Measurements from ENCODE around the gene RHBDL1.
A peak's percentile ranks its signal among the peaks of the same experiment; 100 is the strongest.

RHBDL1 gene

DNA sequence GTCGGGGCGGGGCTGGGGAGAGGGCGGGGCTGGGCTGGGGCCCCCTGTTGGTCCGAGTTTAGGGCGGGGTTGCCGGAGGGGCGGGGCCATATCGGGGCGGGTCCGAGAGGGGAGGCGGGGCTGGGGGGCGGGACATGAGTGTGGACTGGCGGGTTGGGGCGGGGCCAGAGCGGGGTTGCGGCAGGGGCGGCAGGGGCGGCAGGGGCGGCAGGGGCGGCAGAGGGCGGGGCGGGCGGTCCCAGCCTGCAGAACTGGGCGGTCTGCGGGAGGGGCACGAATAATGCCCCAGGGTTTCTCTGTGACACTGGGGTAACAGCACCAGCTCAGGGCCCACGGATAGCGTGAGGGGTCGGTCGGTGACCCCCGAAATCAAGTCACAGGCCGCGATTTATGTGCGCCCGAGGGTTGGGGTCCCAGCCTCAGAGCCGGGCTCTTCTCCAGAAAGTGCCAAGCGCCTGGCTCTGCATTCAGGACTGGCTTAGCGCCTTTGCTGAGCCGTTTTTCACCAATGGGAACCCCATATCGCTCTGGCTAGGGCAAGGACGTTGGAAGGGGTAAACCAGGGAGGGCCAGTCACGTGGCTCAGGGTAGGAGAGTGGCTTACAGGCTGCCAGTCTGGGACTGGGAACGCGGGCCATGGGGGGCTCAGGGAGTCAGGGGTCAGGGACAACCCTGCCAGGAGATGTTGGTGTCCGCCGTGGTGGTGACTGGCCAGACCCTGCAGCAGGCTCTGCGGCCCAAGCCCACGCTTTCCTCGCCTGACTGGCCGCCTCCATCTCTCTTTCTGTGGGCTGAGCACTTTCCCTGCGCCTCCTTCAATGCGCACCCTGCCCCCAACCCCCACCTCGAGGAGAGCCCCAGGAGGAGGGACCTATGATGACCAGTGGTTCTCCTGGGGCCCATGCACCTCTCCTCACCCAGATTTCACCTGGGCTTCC is 38.1 kb upstream of the RHBDL1 start:
- DNase-seq = no peak

DNA sequence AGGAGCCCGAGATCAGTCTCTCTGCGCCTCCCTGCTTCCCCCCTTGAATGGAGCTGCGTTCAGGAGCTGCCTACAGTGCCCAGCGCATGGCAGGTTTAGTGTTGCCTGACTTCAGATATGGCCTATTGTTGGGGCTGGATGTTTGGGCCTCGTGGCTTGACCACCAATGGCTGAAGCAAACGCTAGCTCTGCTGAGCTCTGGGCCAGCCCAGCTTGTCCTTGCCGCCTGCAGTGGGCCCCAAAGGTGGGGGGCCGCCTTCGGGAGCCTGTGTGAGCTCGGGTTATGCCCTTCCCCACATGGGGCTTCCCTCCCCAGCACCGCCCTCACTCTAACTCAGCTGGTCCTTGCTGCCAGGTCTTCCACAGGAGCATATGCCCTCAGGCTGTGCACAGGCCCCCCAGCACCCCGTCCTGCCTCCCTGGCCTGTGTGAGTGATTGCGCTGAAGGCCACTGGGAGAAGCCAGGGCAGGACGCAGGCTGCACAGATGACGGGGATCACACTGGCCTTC is 37.4 kb upstream of the RHBDL1 start:
- no peak for DNase-seq

DNA sequence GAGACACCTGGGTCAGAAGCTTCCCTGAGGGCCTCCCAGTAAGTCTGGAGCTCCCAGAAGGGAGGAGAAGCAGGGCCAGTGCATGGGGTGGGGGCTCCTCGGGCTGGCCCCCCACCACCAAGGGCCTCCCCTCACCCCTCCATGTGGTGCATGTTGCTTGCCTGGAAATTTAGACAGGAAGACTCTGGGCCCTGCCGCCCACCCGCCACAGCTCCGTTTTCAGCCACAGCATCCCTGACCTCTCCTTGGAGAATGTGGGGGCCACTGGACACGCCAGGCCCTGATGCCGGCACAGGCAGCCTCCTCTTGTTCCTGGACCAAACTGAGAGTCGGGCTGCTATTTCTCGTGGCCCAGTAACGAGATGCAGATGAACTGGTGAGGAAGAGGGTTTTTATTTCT is 36.6 kb upstream of the RHBDL1 start:
- no peak for DNase-seq

DNA sequence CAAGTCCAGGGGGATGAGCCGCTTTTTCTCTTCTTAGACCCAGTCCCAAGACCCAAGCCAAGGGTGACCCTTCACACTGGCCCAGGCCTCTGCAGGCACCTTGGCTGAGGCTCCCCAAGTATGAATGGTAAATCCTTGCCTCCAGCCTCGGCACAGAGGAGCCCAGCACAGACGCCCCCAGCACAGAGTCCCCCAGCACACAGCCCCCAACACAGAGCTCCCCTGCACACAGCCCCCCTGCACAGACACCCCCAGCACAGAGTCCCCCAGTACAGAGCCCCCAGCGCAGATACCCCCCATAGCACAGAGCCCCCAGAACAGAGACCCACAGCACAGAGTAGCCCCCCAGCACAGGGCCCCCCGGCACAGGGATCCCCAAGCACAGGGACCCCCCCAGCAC is 34.9 kb upstream of the RHBDL1 start:
- no peak for DNase-seq

DNA sequence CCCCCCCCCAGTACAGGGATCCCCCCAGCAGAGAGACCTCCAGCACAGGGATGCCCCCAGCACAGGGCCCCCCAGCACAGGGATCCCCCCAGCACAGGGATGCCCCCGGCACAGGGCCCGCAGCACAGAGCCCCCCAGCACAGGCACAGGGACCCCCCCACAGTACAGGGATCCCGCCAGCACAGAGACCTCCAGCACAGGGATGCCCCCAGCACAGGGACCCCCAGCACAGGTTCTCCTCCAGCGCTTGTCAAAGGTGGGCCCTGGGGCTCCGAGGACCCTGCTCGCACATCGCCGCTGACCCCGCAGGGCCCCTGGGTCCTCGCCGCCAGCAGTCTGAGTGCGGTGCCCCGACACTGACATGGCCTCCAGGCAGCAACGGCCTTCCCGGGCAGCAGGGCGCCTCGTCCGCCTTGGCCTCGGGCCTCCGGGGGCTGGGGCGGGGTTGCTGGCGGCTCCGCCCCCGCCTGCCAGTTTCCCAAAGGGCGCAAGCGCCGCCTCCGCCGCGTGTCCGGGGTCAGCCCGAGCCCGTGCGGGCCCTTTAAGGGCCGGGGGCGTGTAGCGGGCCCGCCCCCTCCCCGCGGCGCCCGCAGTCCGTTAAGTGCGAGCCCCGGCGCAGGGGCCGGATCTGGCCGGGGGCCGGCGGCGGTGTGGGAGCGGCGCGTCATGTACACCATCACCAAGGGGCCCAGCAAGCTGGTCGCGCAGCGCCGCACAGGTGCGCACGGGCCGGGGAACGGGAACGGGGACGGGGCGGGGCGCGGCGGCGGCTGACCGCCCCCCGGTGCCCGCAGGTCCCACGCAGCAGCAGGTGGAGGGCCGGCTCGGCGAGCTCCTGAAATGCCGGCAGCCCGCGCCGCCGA is 33.9 kb upstream of the RHBDL1 start, which contains the start of gene MCRIP2:
MCRIP2 (plus strand) TSS at position 503 of the 863 bp plus-strand sequence; CDS start at position 667, 164 bp downstream.
- no peak for DNase-seq

DNA sequence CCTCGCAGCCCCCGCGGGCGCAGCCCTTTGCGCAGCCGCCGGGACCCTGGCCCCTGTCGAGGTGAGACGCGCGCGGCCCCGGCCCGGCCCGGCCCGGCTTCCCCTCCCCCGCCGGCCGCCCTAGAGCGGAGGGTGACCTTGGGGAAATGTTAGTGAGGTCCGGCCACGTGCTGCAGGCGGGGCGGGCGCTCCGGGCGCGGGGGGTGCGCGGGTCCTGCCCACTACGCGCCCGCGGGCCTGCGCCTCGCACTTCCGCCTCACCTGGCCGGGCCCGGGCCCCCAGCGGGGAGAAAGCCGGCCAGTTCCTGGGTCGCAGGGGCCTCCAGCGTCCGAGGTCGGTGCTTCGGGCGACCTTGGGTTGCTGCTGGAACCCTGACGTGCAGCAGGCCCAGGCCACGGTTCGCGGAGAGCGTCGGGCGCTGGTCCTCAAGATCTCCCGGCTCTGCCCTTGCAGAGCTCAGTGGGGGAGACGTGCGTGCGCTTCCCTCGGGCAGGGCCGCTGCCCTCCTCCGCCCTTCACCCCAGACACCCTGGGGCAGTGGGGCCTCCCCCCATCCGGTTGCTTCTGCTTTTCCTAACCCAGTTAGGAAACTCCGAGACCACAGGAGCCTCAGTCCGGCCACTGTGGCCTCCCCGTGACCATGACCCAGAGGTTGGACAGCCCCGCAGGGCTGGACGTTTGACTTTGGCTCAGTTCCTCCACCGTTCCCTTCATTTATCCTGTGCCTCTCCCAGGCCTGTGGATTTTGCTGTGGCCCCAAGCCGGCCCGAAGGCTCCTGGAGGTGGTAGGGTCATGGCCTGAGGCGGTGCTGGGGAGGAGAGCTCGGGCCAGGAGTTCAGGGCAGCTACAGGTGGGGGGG is 33.1 kb upstream of the RHBDL1 start:
- no peak for DNase-seq

DNA sequence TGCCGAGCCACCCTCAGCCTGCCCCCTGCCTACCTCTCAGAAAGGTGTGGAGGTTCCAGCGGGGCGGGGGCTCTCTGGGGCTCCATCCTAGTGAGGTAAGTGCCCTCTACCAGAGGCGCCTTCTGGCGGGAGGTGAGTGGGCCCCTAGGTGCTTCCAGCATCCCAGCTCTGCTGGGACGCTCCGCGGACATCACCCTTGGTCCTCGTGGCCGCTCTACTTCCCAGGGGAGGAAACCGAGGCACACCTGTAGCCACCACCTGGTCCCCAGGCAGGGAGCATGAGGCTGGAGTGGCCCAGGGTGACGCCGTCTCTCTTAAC is 32.5 kb upstream of the RHBDL1 start:
- no peak for DNase-seq

DNA sequence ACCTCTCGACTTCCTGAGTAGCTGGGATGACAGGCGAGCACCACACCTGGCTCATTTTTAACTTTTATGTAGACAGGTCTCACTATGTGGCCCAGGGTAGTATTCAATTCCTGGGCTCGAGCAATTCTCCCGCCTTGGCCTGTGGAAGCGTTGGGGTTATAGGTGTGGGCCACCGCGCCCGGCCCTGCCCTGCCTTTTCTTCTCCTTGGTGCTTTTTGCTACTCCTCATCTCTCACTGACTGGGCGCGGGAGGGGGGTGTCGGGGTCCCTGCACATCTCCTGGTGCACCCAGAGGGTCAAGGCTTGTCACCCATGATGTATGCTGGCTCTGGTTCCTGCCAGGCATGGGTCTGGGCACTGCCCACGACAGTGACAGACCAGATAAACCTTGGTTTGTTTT is 30.9 kb upstream of the RHBDL1 start:
- DNase-seq = no peak

DNA sequence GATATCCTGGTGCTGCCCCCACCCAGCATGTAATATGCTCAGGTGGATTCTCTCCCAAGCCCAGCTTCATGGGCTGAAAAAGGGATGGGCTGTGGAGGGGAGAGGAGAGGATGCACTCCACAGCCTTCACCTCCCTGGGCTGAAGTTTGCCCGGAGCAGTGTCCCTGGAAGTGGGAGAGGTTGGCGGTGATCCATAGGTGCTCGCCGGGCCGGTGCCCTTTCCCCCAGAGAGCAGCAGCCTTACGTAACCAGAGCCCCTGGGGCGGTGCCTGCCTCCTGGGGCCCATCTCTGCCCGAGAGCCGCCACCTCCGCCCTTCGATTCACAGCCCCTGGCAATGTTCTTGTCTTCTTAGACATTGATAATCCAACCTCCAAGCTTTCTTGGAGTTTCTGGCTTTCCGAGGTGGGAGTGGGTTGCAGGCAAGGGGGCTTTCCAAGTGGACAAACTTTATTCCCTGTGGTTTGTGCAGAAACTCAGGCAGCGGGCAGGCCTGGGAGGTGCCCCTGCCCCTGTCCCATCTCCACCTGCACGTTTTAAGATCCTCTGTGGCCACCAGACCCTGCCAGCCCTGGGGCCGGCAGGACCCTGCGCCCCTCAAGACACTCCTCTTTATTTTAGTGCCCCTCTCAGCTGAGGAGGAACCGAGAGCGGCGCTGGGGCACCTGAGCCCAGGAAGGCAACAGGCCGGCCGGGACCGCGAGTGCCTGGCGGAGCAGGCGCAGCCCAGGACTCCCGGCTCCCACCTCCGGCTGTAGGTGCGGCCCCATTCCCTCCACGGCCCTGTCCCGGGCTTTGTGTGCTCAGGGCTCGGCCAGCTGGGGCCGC is 29.4 kb upstream of the RHBDL1 start:
- no peak for DNase-seq

DNA sequence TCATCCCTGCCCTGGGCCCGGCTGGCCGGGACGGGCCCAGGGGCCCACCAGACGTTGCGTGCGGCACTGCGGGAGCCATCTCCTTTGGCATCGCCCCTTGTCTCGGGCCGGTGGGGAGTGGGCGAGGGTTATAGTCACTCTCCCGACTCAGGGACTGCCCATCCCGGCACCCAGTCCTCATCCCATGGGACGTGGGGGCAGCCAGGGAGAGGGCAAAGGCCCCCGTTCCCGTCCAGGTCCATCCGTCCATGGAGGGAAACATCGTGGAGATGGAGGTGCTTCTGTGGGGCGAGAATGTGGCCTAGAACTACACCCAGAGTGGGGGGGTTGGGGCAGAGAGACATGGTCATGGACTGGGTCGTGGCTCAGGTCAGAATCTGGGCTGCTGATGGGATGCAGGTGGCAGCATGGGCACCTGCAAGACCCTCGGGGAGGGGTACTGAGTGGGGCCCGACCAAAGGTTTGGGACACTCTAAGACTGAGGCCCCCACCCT is 28.7 kb upstream of the RHBDL1 start:
- no peak for DNase-seq

DNA sequence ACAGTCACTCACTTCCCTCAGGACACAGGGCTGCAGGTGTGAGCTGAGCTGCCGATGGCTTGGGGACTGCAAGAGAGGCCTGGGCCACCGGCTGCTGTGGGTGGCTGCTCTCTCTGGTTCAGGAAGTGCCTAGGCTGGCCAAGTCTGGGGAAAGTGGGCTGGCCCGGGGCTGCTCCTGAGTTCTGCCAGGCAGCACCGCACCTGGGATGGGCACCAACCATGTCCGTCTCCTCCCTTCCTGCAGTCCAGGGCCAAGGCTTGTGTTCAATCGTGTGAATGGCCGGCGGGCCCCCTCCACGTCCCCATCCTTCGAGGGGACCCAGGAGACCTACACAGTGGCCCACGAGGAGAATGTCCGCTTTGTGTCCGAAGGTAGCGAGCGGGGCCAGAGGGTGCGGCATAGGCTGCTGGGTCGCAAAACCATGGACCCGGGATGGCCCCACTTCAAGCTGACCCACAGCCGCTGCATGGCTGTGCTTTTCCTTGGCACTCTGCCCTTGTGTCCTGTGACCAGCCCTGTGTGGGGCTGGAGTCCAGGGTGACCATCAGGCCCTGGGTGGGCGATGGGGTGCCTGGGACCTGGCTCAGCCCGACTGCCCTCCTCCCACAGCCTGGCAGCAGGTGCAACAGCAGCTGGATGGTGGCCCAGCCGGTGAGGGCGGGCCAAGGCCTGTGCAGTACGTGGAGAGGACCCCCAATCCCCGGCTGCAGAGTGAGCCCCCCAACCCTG is 28.1 kb upstream of the RHBDL1 start:
- no peak for DNase-seq

DNA sequence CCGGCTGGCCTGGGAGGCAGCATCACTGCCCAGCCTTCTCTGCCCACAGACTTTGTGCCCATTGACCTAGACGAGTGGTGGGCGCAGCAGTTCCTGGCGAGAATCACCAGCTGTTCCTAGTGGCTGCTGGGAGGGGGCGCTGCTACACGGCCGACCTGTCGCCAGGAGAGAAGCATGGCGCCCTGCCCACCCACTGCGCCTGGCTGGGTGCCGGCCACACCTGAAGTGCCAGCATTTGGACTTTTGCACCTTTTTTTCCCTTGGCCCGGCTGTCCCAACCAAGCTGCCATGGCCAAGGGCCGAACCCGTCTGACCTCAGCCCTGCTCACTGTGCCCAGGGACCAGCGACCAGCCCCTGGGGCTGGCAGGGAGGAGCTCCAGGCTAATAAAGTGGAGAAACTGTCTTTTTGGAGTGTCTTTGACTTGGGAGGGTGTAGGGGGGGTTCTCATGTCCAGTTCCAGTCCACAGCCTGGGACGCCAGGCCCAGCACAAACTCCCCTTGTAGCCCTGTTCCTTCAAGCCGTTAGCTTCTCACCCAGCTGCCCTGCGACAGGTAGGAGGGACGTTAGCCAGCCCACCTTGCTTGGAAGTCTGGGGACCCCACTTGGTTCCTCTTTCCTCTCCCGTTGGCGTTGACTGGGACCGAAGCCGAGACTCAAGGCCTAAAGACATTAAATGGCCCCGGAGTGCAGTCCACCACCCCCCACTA is 27.2 kb upstream of the RHBDL1 start:
- no peak for DNase-seq

DNA sequence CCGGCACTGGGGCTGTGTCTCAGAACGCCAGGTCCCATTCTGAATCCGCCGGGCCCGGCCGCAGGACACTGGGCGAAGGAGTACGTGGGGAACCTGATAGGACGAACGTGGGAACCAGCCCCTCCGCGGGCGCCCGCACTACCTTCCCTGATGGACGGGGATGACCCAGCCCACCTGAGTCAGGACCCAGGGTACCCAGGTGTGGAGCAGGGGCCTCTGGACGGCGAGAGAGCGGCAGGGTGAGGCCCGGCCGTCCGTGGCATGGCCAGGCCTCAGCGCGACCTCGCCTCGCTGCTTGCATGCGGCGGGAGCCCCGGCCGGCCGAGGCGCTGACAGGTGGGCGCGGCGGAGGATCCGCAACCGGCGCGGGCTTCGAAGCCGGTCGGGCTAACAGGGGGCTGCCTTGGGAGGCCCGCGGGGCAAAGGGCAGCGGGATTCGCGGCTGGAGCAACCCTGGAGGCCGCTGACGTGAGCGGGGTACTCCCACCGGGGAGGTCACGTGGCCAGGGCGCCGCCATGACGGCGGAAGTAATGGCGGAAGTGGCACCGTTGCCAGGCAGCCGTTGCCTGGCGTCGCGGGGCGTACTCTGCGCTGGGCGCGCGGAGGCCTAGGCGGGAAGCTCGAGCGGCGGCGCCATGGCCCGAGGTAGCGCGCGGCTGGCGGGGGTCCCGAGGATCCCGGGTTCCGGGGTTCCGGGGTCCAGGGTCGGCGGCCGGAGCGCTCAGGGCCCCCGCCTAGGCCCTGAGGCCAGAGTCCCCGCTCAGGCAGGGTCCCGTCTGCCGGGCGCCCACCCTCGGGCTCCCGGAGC is 26.5 kb upstream of the RHBDL1 start, which contains the start of gene WDR90:
WDR90 (plus strand) TSS at position 585 of the 809 bp plus-strand sequence; CDS start at position 637, 52 bp downstream.
- peak; percentile 68 for DNase-seq

DNA sequence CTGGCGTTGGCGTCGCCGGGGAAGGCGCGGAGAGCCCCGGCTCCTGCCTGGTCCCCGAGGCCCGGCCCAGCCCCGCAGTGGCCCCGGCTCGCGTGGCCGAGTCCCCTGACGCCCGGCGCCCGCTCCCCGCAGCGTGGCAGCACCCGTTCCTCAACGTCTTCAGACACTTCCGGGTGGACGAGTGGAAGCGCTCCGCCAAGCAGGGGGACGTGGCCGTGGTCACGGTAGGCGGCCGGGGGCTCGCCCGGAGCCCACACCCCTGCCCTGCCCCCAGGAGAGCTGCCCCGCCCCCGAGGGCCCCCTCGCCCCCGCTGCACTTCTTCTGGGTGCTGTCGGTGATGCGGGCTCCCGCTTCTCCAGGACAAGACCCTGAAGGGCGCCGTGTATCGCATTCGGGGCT is 25.8 kb upstream of the RHBDL1 start:
- DNase-seq = no peak

DNA sequence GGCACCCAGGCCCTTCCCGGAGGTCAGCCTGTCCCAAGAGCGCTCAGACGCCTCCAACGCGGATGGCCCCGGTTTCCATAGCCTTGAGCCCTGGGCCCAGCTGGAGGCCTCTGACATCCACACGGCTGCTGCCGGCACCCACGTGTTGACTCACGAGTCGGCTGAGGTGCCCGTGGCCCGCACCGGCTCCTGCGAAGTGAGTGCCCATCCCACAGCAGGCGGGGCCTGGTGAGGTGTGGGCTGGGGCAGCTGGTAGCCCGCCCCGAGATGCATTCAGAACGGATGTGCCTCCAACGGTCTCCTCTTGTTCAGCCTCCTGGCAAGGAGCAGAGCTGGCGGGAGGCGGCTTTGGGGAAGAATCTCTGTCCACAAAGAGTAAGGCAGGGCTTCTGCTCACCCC is 23.6 kb upstream of the RHBDL1 start:
- no peak for DNase-seq

DNA sequence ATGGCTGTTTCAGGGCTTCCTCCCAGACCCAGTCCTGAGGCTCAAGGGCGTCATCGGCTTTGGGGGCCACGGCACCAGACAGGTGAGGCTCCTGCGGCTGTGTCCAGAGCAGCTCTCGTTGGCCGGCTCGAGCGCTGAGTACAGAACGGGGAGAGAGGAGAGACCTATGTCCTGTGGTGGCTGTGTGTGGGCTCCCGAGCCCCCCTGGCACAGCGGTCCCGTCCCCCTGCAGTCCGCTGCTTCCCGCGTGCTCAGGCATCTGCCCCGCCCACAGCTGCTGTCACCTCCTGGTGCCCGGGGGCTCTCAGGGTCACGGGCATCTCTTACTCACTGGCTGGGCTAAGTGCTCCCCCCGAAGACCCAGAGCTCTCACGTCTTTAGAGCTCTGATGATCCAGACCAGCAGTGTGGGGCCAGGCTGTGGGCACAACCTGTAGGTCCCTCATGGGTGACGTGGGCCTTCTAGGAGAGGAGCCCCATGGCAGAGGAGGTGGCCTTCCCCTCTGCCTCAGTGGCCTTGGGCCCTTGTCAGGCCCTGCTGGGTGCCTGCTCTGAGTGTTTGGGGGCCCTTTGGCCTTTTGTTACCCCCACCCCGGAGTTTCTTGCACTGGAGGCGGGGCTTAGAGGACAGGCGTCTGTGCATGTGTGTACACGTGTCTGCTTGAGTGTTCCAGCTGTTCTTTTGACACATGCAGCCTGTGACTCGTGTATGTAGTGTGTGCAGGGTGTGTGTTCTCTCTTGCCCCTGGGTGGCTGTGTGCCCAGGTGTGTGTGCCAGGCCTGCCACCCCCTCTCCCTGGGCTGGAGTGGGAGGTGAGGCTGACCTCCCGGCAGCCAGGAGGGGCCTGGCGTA is 22.8 kb upstream of the RHBDL1 start:
- DNase-seq = no peak

DNA sequence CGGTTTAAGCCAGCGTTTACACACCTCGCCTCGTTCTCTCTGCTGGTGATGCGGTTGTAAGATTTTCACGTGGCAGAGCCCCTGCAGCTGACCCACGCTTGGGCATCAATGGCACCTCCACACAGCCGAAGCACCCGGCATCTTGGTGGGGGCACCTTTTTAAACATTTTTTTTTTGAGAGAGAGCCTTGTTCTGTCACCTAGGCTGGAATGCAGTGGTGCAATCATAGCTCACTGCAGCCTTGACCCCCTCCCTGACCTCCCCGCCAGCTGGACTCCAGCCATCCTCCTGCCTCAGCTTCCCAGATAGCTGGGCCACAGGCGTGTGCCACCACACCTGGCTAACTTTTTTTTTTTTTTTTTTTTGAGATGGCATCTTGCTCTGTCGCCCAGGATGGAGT is 21.4 kb upstream of the RHBDL1 start:
- DNase-seq = no peak

DNA sequence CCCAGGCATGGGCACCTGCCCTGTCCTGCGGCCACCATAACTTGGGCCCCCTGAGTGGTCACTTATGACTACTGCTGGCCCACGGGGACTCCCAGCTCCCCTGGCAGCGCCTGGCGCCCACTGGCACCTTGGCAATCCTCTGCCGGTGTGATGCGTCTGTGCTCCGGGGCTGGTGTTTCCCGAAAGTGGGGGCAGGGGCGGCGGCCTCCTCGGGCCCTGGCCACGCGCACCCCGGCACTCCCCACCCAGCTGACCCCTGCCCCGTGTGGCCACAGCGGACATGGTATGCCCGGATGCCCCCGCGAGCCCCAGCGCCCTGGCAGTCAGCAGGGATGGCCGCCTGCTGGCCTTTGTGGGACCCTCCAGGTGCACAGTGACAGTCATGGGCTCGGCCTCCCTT is 18.0 kb upstream of the RHBDL1 start:
- no peak for DNase-seq
